HG02759 (cell line): ENCODE results near the gene IL12B.
"Not testable (repeated sequence)": the region's sequence is repeated elsewhere in the genome, so short reads cannot be mapped to it uniquely, and the experiment has no call there.

ENCODE experiments used
- ATAC-seq: cut with Tn5 transposase; IDR thresholded peaks from one replicate; pipeline ENCODE4 v1.9.1; 2021; ENCODE audit warnings: mild to moderate bottlenecking, moderate library complexity; ENCODE audit not compliant: unreplicated experiment

Gene IL12B

DNA sequence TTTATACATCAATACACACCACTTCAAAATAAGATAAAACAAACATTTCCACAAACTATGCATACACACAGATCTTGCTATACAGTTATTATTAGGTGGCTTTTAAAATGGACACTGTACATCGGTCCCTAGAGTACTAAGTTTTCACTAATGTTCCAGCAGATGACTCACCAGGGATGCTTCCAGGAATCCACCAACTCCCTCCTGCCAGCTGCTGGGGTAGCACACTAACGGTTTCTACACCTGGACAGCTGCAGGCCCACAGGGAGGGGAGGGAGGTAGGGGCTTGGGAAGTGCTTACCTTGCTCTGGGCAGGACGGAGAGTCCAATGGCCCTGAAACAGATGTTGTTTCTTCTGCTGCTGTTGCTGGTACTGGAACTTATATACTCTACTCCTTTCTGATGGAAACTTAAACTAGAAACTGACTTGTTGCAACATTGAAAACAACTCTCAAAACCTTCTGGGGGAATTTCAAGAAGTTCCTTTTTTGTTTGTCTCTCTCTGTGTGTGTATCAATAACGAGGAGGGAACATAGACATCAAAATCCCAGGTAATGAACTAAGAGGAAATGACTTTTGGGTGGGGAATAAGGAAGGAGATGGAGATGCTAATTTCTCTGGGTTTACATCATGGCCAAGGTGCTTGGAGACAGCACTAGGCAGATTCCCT, at the start of gene IL12B:
Gene IL12B, minus strand, starts transcription at position 357 of the 670 bp plus-strand sequence. CDS start 3,705 bp downstream, outside the sequence.
- ATAC-seq: no peak

DNA sequence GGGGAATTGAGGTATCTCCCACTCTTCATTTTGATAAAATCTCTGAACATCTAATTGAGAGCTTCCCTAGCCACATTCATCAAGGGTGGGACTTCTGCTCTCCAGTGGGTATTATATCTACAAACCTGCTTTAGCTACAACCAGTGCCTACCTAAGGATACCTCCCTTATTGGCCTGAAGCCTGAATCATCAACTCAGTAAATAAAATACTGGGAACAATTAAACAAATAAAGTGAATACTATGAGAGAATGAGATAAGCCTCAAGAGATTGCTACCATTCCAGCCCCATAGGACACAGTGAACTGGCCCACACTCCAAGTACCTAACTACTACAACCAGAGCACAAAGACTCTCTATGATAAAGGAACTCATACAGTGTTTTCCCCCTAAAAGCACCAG, 47.4 kb upstream of the IL12B start:
- no peak for ATAC-seq

GRCh38 chr5:159367866-159368265, 37.6 kb upstream of the IL12B start:
- not testable (repeated sequence) for ATAC-seq

- ATAC-seq: not testable (repeated sequence)
These were observed 36.5 kb upstream of the IL12B start for GRCh38 chr5:159366776-159367175.

DNA sequence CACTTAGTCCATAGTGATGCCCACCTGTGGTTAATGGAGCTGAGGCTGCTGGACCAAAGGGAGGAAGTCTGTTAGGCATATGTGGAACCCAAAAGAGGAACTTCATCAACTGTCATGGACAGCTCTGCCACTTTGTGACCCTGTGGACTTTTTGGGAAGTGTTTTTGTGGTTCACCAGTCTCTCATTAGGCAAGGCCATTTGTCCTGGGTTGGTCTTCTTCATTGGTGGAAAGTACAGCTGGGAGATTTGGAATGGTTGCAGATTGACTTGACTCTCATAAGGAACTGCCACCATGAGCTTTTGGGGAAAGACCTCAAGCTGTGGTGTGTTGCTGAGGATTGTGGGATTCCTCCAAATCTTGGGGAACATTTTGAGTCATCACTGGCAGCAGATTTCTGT, 31.9 kb upstream of the IL12B start:
- no peak for ATAC-seq

DNA sequence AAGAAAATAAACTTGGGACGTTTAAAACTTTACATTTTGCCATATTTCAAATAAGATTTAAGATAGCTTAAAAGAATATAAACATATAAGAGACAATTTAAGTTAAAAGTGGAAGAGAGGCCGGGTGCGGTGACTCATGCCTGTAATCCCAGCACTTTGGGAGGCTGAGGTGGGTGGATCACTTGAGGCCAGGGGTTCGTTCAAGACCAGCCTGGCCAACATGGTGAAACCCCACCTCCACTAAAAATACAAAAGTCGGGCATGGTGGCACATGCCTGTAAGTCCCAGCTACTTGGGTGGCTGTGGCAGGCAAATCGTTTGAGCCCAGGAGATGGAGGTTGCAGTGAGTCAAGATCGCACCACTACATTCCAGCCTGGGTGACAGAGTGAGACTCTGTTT, 29.6 kb upstream of the IL12B start:
- not testable (repeated sequence) for ATAC-seq

- no peak for ATAC-seq
These were observed 29.1 kb upstream of the IL12B start for GRCh38 chr5:159359408-159359807.

DNA sequence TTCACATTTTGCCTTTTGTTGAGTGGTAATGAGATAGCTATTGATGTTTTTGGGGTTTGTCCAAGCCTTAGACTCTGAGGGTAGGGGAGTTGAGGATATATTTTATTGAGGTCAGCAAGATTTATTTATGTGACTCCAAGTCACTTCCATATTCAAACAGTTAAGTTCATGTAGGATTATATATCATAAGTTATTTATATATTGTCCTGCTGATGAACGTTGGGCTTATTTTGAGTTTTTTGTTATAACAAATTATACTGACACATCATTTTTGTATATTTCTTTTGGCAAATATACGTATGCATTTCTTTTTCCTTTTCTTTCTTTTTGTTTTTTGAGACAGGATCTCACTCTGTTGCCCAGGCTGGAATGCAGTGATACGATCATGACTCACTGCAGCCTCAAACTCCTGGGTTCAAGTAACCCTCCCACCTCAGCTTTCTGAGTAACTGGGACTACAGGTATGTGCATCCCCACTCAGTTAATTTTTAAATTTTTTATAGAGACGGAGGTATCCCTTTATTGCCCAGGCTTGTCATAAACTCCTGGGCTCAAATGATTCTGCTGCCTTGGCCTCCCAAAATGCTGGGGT, 23.5 kb upstream of the IL12B start:
- no peak for ATAC-seq

GRCh38 chr5:159350644-159351043, 20.4 kb upstream of the IL12B start:
- not testable (repeated sequence) for ATAC-seq

- ATAC-seq: peak; percentile 48
These were observed 19.9 kb upstream of the IL12B start for GRCh38 chr5:159350216-159350615.

DNA sequence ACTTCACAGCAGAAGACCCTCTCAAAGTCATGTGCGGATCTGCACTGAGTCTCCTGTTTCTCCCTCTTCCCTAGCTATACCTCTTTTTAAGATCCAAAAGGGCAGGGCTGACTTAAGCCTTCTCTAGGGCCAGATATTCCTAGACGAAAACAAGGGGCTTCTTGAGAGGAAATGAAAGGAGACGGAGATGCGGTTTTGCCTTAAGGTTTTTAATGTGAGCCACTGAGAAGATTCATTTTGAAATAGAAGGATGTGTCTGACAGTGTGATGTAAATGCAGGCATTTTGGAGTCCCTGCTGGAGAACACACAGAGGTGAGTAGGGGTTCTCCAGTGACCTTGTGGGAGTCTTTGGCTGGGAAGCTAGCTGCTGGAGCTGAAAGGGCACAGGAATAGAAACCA, 15.6 kb upstream of the IL12B start:
- ATAC-seq: no peak

DNA sequence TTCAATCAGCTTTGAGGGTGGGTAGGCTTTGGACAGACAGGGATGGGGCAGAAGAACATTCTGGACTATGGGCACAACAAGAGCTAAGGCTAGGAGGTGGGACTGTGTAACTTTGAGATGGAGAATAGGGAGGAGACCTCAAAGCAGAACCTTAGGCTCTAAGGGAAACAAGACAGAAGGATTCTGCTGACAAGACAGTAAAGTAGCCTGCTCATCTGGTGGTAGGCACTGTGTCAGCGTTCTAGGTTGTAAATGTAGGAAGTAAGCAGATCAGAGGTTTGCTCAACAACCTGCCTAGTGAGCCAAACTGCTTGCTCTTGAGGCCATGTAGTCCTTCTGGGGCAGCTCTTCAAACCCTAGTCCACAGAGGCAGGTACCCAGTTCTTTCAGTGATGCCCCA, 15.0 kb upstream of the IL12B start:
- ATAC-seq: no peak

GRCh38 chr5:159343295-159344094, 13.2 kb upstream of the IL12B start:
- no peak for ATAC-seq

DNA sequence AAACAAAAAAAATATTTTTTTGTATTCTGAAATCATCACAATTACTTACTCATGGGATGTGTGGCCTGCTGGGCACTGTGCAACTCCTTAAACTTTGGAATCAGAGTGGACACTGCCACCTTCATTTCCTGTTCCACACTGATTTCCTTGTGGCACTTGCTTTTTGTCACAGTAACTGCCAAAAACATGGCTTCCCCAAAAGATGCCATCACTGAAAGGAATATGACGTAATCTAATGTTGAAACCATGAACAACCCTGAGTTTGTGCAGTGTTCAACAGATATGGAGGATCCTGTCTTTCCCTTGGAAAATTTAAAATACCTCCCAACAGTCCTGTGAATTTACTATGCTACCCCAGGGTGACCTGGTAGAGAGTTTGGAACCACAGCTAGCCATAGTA, 12.6 kb upstream of the IL12B start:
- ATAC-seq: no peak

DNA sequence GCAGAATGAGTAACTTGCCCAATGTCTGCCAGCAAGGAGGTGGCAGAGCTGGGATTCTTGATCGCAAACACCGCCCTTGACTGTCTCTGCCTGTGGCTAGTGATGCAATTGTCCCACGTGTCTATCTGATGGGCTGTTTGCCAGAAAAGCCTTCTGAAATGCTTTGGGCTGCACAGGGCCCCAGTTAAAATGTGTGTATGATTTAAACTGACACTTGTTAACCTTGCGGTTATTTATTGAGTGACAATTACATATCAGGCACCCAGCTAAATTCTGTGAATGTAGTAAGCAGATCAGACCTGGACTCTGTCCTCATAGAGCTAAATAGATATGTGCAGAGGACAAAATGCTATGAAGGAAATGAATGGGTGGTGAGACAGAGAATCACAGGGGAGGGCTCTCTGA, 11.6 kb upstream of the IL12B start:
- no peak for ATAC-seq

DNA sequence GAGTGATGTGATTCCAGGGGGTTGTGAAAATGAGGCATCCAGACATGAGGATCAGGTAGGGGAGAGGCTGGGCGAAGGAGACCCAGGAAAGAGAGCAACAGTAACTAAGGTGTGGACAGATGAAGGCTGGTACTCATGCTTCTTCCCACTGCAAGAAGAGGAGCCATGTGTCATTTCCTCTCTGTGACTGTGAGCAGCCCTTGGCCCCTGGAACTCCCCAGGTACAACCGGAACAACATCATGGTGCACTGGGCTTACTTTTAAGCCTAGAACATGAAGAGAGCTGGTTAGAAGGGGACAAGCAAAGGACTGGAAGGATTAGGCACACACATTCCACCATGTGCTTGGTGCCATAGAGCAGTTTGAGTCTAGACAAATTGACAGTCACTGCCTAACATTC, 10.9 kb upstream of the IL12B start:
- no peak for ATAC-seq

GRCh38 chr5:159340511-159340910, 10.2 kb upstream of the IL12B start:
- no peak for ATAC-seq

GRCh38 chr5:159339460-159339859, 9.2 kb upstream of the IL12B start:
- no peak for ATAC-seq

GRCh38 chr5:159338118-159338517, 7.8 kb upstream of the IL12B start:
- ATAC-seq: no peak

GRCh38 chr5:159337016-159337955, 7.0 kb upstream of the IL12B start:
- ATAC-seq: no peak

DNA sequence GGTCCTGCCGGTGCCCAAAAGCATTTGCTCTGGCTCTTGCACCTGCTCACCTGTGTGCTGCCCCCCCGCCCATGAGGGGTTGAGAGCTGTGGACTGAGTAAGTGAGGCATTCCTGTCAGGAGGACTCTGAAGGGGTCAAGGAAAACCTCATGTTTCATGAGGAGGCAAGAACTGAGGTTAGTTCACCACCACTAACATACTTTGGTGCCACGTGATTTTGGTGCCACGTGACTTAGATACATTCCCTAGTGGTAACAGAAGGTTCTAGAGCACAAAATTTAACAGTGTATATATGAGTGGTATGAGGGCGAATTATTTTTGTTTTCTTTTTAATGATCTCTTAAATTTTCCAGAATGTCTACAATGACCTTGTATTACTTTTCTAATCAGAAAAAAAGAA, 6.3 kb upstream of the IL12B start:
- no peak for ATAC-seq
